ENCODE data around the gene NOX5. TPM values are rescaled to one million over a fixed set of nuclear protein-coding genes. Genes with fewer than 3 reads are reported as not detected.

NOX5 gene
- total RNA-seq, 1 donor from 2014 or later: not detected

- Mint-ChIP-seq H3K4me1 (peaks cover 57% of the 10 kb centered on the region), H3K27ac (ENCODE audit: unreplicated experiment) (peak overlapping the region; percentile 45), H3K27me3 (ENCODE audit: low read depth) (peaks cover 76% of the 10 kb centered on the region), H3K4me3 (peak overlapping the region; percentile 13), H3K9me3 (no peaks in the 10 kb centered on the region), H3K36me3 (ENCODE audit: low read depth) (no peaks in the 10 kb centered on the region)
- no peak for TF ChIP-seq CTCF (conservative IDR thresholded peaks at IDR 0.05)
- DNase-seq (ENCODE audit: low read depth, low spot score): no peak
Measured at GRCh38 chr15:69086427-69087204, 72.1 kb downstream of the NOX5 start.

- peaks cover 49% of the 10 kb centered on the region for H3K4me1 Mint-ChIP-seq
- peaks cover 82% of the 10 kb centered on the region for H3K27me3 Mint-ChIP-seq (ENCODE audit: low read depth)
- no peak overlapping the region for H3K27ac Mint-ChIP-seq (ENCODE audit: unreplicated experiment)
- no peaks in the 10 kb centered on the region for H3K9me3 Mint-ChIP-seq
- no peak for TF ChIP-seq CTCF (conservative IDR thresholded peaks at IDR 0.05)
- no peaks in the 10 kb centered on the region for H3K36me3 Mint-ChIP-seq (ENCODE audit: low read depth)
- DNase-seq (ENCODE audit: low read depth, low spot score): no peak
- H3K4me3 Mint-ChIP-seq: no peak overlapping the region
Measured at GRCh38 chr15:69087366-69087976, 73.0 kb downstream of the NOX5 start.

GRCh38 chr15:69088300-69088965 lies 73.9 kb downstream of the NOX5 start:
- TF ChIP-seq CTCF (conservative IDR thresholded peaks at IDR 0.05): no peak
- Mint-ChIP-seq H3K9me3 (no peaks in the 10 kb centered on the region), H3K27ac (ENCODE audit: unreplicated experiment) (no peak overlapping the region), H3K4me1 (peaks cover 45% of the 10 kb centered on the region), H3K4me3 (no peak overlapping the region), H3K36me3 (ENCODE audit: low read depth) (no peaks in the 10 kb centered on the region), H3K27me3 (ENCODE audit: low read depth) (peaks cover 80% of the 10 kb centered on the region)
- DNase-seq (ENCODE audit: low read depth, low spot score): no peak

- no peak for DNase-seq (ENCODE audit: low read depth, low spot score)
- H3K4me1 Mint-ChIP-seq: peaks cover 39% of the 10 kb centered on the region
Measured at GRCh38 chr15:69089258-69089657, 74.8 kb downstream of the NOX5 start.

More at GRCh38 chr15:69089258-69089657, 74.8 kb downstream of the NOX5 start:
- Mint-ChIP-seq H3K4me3 (no peak overlapping the region), H3K27me3 (ENCODE audit: low read depth) (peaks cover 77% of the 10 kb centered on the region), H3K36me3 (ENCODE audit: low read depth) (no peaks in the 10 kb centered on the region), H3K27ac (ENCODE audit: unreplicated experiment) (no peak overlapping the region), H3K9me3 (no peaks in the 10 kb centered on the region)
- TF ChIP-seq CTCF (conservative IDR thresholded peaks at IDR 0.05): no peak

Data from neural crest cell (in vitro differentiated cells).